ENCODE measurements around the gene SLC39A7. TPM values are rescaled to one million over a fixed set of nuclear protein-coding genes. Genes with fewer than 3 reads are reported as not detected.

The SLC39A7 gene
- total and polyA plus RNA-seq, 2 of the 4 experiments (the other 2 are of a cell fraction), result 135 to 208 TPM

DNA sequence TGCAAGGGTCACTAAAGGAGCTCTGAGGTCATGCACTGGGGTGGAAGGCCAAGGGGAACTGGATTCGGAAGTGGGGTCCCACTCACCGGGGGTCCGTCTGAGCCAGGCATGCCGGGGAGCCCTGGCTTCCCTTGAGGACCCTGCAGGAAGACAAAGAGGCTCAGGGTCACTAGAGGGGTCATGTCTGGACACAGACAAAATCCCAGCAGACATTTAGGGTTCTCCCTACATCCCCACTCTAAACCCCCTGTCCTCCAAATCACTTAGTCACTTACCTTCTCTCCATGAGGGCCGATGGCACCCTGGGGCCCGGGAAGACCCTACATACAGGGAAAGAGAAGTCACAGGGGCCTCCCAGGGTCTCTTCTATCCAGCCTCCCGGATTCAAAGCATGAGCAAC, 23.8 kb upstream of the SLC39A7 start:
- Histone ChIP-seq H3K56ac (ENCODE audit: extremely low read depth, insufficient read depth, low read length) (no peak overlapping the region), H2AFZ (replicated peaks; ENCODE audit: low read length, poor library complexity) (no peak overlapping the region), H3K4me3 (ENCODE audit: insufficient read depth, low read depth, low read length) (no peak overlapping the region), H3K14ac (replicated peaks; ENCODE audit: low read depth, low read length) (no peak overlapping the region), H3K27ac (ENCODE audit: insufficient read depth, low read length) (no peak overlapping the region), H2AK5ac (ENCODE audit: low read depth, low read length) (no peak overlapping the region), H4K20me1 (ENCODE audit: insufficient read depth, low read length) (no peaks in the 10 kb centered on the region), H2BK120ac (ENCODE audit: low read depth, low read length) (no peak overlapping the region), H2BK15ac (ENCODE audit: low read depth, low read length) (no peak overlapping the region), H2BK20ac (ENCODE audit: low read depth, low read length) (no peak overlapping the region), H3K4ac (ENCODE audit: low read depth, low read length) (no peak overlapping the region), H4K8ac (ENCODE audit: low read depth in 2 of 2, low read length in 2 of 2) (no peak overlapping the region), H3K27me3 (ENCODE audit: control insufficient read depth, insufficient read depth, low read length) (peaks cover 16% of the 10 kb centered on the region), H3K4me1 (ENCODE audit: control insufficient read depth, insufficient read depth, low read length) (no peaks in the 10 kb centered on the region), H3K4me2 (ENCODE audit: low read depth, low read length) (no peak overlapping the region), H3K36me3 (ENCODE audit: control insufficient read depth, insufficient read depth, low read length) (no peaks in the 10 kb centered on the region), H2AK9ac (replicated peaks; ENCODE audit: low read depth, low read length, poor library complexity) (no peak overlapping the region), H3K23ac (ENCODE audit: low read depth, low read length) (no peak overlapping the region), H3K9me1 (ENCODE audit: insufficient read depth, low read length) (no peaks in the 10 kb centered on the region), H3K79me1 (ENCODE audit: low read depth in 1 of 2, low read length in 2 of 2) (no peaks in the 10 kb centered on the region), H3K9me3 (ENCODE audit: control insufficient read depth, insufficient read depth, low read length) (no peaks in the 10 kb centered on the region), H4K5ac (ENCODE audit: low read depth, low read length) (no peak overlapping the region), H2BK5ac (ENCODE audit: low read depth, low read length, poor library complexity, severe bottlenecking) (no peak overlapping the region), H3K18ac (ENCODE audit: low read depth, low read length) (no peak overlapping the region), H3K9ac (ENCODE audit: low read depth, low read length) (no peak overlapping the region), H4K91ac (ENCODE audit: insufficient read depth, low read depth, low read length) (no peak overlapping the region)
- no TSS peak for BruUV-seq (replicated peaks)
- ChIA-PET CTCF (no interaction called here), POLR2A (ENCODE audit: unreplicated experiment) (no interaction called here)
- in situ Hi-C loops (cut with MboI; ENCODE audit: low sequenced_read_pairs), result no loop called here
- WGBS, 2 experiments (ENCODE audit: extremely low coverage in 2 of 2, insufficient read length in 1 of 2), result 77% methylated on average over 4 of the region's 7 CpGs; no CpG with 5 or more reads in 1 of the 2 experiments
- ATAC-seq (ENCODE audit: low read depth) (no peak), DNase-seq (no peak)
- intact Hi-C loops (cut with micrococcal nuclease), result no loop called here
- dilution Hi-C loops (cut with HindIII; ENCODE audit: low sequenced_read_pairs, unreplicated experiment), result no loop called here
- TF ChIP-seq SMC3 (IDR thresholded peaks at IDR 0.05; ENCODE audit: low read depth, low read length) (no peak), MAFK (IDR thresholded peaks at IDR 0.05; ENCODE audit: low read depth, low read length) (no peak), MAZ (IDR thresholded peaks at IDR 0.05; ENCODE audit: borderline replicate concordance, low read depth, low read length) (no peak), POLR2A (IDR thresholded peaks at IDR 0.05; ENCODE audit: low read depth, low read length) (no peak), RFX5 (IDR thresholded peaks at IDR 0.05; ENCODE audit: low read depth, low read length) (no peak), CEBPB (IDR thresholded peaks at IDR 0.05; ENCODE audit: low read depth, low read length) (no peak), RAD21 (IDR thresholded peaks at IDR 0.05; ENCODE audit: low read length) (no peak), MXI1 (IDR thresholded peaks at IDR 0.05; ENCODE audit: borderline replicate concordance, low read depth, low read length) (no peak), FOS (IDR thresholded peaks at IDR 0.05; ENCODE audit: low read depth, low read length) (no peak), BHLHE40 (IDR thresholded peaks at IDR 0.05; ENCODE audit: low read depth, low read length) (no peak), NFE2L2 (IDR thresholded peaks at IDR 0.05; ENCODE audit: low read depth, low read length) (no peak), RCOR1 (IDR thresholded peaks at IDR 0.05; ENCODE audit: insufficient replicate concordance, low read length) (no peak), CHD1 (IDR thresholded peaks at IDR 0.05; ENCODE audit: low read depth, low read length) (no peak)
- TF ChIP-seq, protein P1, sequence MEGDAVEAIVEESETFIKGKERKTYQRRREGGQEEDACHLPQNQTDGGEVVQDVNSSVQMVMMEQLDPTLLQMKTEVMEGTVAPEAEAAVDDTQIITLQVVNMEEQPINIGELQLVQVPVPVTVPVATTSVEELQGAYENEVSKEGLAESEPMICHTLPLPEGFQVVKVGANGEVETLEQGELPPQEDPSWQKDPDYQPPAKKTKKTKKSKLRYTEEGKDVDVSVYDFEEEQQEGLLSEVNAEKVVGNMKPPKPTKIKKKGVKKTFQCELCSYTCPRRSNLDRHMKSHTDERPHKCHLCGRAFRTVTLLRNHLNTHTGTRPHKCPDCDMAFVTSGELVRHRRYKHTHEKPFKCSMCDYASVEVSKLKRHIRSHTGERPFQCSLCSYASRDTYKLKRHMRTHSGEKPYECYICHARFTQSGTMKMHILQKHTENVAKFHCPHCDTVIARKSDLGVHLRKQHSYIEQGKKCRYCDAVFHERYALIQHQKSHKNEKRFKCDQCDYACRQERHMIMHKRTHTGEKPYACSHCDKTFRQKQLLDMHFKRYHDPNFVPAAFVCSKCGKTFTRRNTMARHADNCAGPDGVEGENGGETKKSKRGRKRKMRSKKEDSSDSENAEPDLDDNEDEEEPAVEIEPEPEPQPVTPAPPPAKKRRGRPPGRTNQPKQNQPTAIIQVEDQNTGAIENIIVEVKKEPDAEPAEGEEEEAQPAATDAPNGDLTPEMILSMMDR (conservative IDR thresholded peaks at IDR 0.05; ENCODE audit: low read depth, low read length), result no peak
- TF ChIP-seq, protein P2, sequence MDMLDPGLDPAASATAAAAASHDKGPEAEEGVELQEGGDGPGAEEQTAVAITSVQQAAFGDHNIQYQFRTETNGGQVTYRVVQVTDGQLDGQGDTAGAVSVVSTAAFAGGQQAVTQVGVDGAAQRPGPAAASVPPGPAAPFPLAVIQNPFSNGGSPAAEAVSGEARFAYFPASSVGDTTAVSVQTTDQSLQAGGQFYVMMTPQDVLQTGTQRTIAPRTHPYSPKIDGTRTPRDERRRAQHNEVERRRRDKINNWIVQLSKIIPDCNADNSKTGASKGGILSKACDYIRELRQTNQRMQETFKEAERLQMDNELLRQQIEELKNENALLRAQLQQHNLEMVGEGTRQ (IDR thresholded peaks at IDR 0.05; ENCODE audit: low read depth, low read length), result no peak
- TF ChIP-seq, protein P3, sequence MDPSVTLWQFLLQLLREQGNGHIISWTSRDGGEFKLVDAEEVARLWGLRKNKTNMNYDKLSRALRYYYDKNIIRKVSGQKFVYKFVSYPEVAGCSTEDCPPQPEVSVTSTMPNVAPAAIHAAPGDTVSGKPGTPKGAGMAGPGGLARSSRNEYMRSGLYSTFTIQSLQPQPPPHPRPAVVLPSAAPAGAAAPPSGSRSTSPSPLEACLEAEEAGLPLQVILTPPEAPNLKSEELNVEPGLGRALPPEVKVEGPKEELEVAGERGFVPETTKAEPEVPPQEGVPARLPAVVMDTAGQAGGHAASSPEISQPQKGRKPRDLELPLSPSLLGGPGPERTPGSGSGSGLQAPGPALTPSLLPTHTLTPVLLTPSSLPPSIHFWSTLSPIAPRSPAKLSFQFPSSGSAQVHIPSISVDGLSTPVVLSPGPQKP (IDR thresholded peaks at IDR 0.05; ENCODE audit: borderline replicate concordance, low read depth, low read length), result no peak

Data from IMR-90 (cell line).